Left lung (tissue), 10 donors: Measurements from ENCODE around the gene ZNF14. TPM values are rescaled to one million over a fixed set of nuclear protein-coding genes. Genes with fewer than 3 reads are reported as not detected.

Experiments used
- ATAC-seq: fragments of 200-7000 bp; cut with Tn5 transposase; one replicate; pipeline ENCODE4 v1.9.1; 2020; ENCODE audit warnings: moderate library complexity
- DNase-seq, 4 donors: peaks; one replicate each; pipeline ENCODE4 v3.0.0-alpha.2; 2013 to 2020
- H3K27ac ChIP-seq, 2 donors: fragments of 200-600 bp; sonication (generic) in 1 of 2; one replicate each; pipeline versions ENCODE4 v1.5.0 to v1.8.0; 2020 to 2021
- H3K27me3 ChIP-seq, 2 donors: fragments of 200-600 bp; sonication (generic) in 1 of 2; one replicate each; pipeline versions ENCODE4 v1.5.0 to v1.8.0; 2020 to 2021
- H3K36me3 ChIP-seq, 2 donors: fragments of 200-600 bp; sonication (generic) in 1 of 2; one replicate each; pipeline versions ENCODE4 v1.5.0 to v1.8.0; 2020 to 2021
- H3K4me1 ChIP-seq, 2 donors: fragments of 200-600 bp; one replicate each; pipeline ENCODE4 v1.8.0; 2021
- H3K4me3 ChIP-seq, 2 donors: fragments of 200-600 bp; sonication (generic) in 1 of 2; one replicate each; pipeline versions ENCODE4 v1.5.0 to v1.8.0; 2020 to 2021; ENCODE audit warnings: mild to moderate bottlenecking in 1 of 2
- H3K9me3 ChIP-seq, 2 donors: fragments of 200-600 bp; sonication (generic) in 1 of 2; one replicate each; pipeline versions ENCODE4 v1.5.0 to v1.8.0; 2020 to 2021
- CTCF ChIP-seq, 2 donors: fragments of 200-600 bp; sonication (generic) in 1 of 2; IDR thresholded peaks; one replicate each; pipeline versions ENCODE4 v1.5.0 to v1.8.0; 2021; ENCODE audit warnings: antibody characterized with exemption in 2 of 2
- intact Hi-C, 2 donors: fragments of 100-400 bp; cut with DNase I; formaldehyde crosslinking; loops; one replicate each; pipeline versions ENCODE4 v1.11.2 to v1.14.2; 2022
- polyA plus RNA-seq, 6 donors: library from polyadenylated mRNA; unstranded; fragments of 120-200 nt; gene quantifications; one replicate each; pipeline ENCODE4 v1.2.1, GENCODE V29; 2013; ENCODE audit not compliant: insufficient read length in 6 of 6
- total RNA-seq, 2 donors: library from RNA; stranded (reverse); fragmentation: NEBNext Ultra II Directional; extraction: Animal tissue kit (Norgen Biotek cat#: 25700); gene quantifications; one replicate each; pipeline ENCODE4 v1.2.1, GENCODE V29; 2021
- donor health status: DM: no; HTN: yes; CAD: no.
- donor health status: DM: no; HTN: no; CAD: no.

ZNF14 gene
- total and polyA plus RNA-seq, 8 donors, result 4.7 to 15.3 (median 12.1) TPM

DNA sequence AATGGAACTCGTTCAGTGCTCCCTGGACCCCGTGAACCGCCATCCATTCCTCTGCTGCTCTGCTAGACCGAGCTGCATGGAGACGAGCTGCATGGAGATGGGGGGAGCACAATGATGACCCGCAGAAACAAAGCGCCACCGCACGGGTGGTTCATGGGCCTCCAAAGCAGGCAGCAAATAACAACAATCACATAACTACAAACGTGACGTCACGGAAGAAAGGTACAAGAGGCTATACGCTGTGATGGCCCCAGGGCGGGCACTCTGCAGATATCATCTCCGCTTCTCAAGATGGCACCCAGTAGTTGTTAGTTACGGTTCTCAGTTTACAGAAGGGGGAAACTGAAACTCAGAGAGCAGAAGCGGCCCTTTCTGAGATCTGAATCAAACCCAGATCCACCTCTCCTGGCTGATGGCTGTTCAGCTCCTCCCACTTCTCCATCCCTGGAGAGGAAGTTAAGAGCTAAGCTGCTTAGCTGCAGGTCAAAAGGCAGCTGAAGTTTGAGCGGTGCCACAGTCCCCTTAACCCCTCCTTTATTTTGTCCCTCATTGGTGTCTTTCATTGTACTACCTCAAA is 71.1 kb downstream of the ZNF14 start:
- Histone ChIP-seq H3K9me3 (no peaks in the 10 kb centered on the region), H3K27ac (peak overlapping the region in 1 of 2 donors; percentile 45), H3K4me1 (peaks cover 12 to 29% of the 10 kb centered on the region in 2 donors), H3K4me3 (peak overlapping the region in 1 of 2 donors; percentile 96), H3K36me3 (peaks cover 0 to 32% of the 10 kb centered on the region in 2 donors), H3K27me3 (no peaks in the 10 kb centered on the region)
- intact Hi-C loops, result no loop called here
- TF ChIP-seq CTCF (IDR thresholded peaks at IDR 0.05), result no peak
- ATAC-seq, result no peak
- peak in 1 of 4 donors; percentile 66 for DNase-seq

- Histone ChIP-seq H3K27ac (peak overlapping the region in 1 of 2 donors; percentile 45), H3K27me3 (no peaks in the 10 kb centered on the region), H3K36me3 (peaks cover 0 to 38% of the 10 kb centered on the region in 2 donors), H3K9me3 (no peaks in the 10 kb centered on the region), H3K4me3 (peak overlapping the region in 1 of 2 donors; percentile 96), H3K4me1 (peaks cover 12 to 29% of the 10 kb centered on the region in 2 donors)
- ATAC-seq (no peak), DNase-seq (peak in 1 of 4 donors; percentile 59)
- TF ChIP-seq CTCF (IDR thresholded peaks at IDR 0.05), result no peak
- intact Hi-C loops, result no loop called here
Observed at GRCh38 chr19:19661141-19661674, 71.7 kb downstream of the ZNF14 start.

Other genes starting within 250 kb of the ZNF14 start
- 1 to 10 TPM; 1.3 to 1.4 TPM for gene TSSK6, start 217.6 kb downstream of the ZNF14 start, total RNA-seq
- gene TSSK6, start 217.6 kb downstream of the ZNF14 start, polyA plus RNA-seq, result 1 to 10 TPM in 4 of 6 donors, under 1 TPM in 2; 0.67 to 1.4 (median 1.2) TPM
- gene NDUFA13, start 216.9 kb downstream of the ZNF14 start, total RNA-seq, result 100 to 1,000 TPM; 246 to 303 TPM
- 100 to 1,000 TPM; 169 to 214 (median 208) TPM for gene NDUFA13, start 216.9 kb downstream of the ZNF14 start, polyA plus RNA-seq
- 1 to 10 TPM; 2.7 to 3.5 TPM for gene YJEFN3, start 204.2 kb downstream of the ZNF14 start, total RNA-seq
- gene YJEFN3, start 204.2 kb downstream of the ZNF14 start, polyA plus RNA-seq, result 10 to 100 TPM in 5 of 6 donors, 1 to 10 TPM in 1; 8.8 to 13.6 (median 12.3) TPM
- gene CILP2, start 194.8 kb downstream of the ZNF14 start, total RNA-seq, result 10 to 100 TPM in 1 of 2 donors, under 1 TPM in 1; 0.31 to 17.8 TPM
- gene CILP2, start 194.8 kb downstream of the ZNF14 start, polyA plus RNA-seq, result under 1 TPM; 0.14 to 0.51 (median 0.23) TPM
- 1 to 10 TPM; 1.8 to 3.4 TPM for gene PBX4, start 114.4 kb downstream of the ZNF14 start, total RNA-seq
- 10 to 100 TPM; 14.0 to 22.0 (median 18.0) TPM for gene PBX4, start 114.4 kb downstream of the ZNF14 start, polyA plus RNA-seq
- 10 to 100 TPM; 16.1 to 36.2 TPM for gene LPAR2, start 104.9 kb downstream of the ZNF14 start, total RNA-seq
- 10 to 100 TPM; 39.5 to 60.8 (median 45.5) TPM for gene LPAR2, start 104.9 kb downstream of the ZNF14 start, polyA plus RNA-seq
- 10 to 100 TPM; 21.5 to 57.2 TPM for gene GMIP, start 89.5 kb downstream of the ZNF14 start, total RNA-seq
- 10 to 100 TPM in 5 of 6 donors, 1 to 10 TPM in 1; 9.1 to 12.9 (median 10.7) TPM for gene GMIP, start 89.5 kb downstream of the ZNF14 start, polyA plus RNA-seq
- gene ATP13A1, start 69.4 kb downstream of the ZNF14 start, total RNA-seq, result 10 to 100 TPM; 51.2 to 74.8 TPM
- gene ATP13A1, start 69.4 kb downstream of the ZNF14 start, polyA plus RNA-seq, result 10 to 100 TPM; 39.3 to 59.2 (median 43.3) TPM
- gene ZNF101, start 64.3 kb downstream of the ZNF14 start, total RNA-seq, result 10 to 100 TPM in 1 of 2 donors, 1 to 10 TPM in 1; 9.7 to 13.6 TPM
- gene ZNF101, start 64.3 kb downstream of the ZNF14 start, polyA plus RNA-seq, result 10 to 100 TPM; 11.6 to 17.5 (median 13.9) TPM
- 10 to 100 TPM; 16.8 to 18.6 TPM for gene ZNF506, start 88.6 kb upstream of the ZNF14 start, total RNA-seq
- 10 to 100 TPM; 33.7 to 45.0 (median 42.2) TPM for gene ZNF506, start 88.6 kb upstream of the ZNF14 start, polyA plus RNA-seq
- gene ZNF253, start 132.8 kb upstream of the ZNF14 start, total RNA-seq, result 10 to 100 TPM in 1 of 2 donors, 1 to 10 TPM in 1; 9.1 to 11.4 TPM
- gene ZNF253, start 132.8 kb upstream of the ZNF14 start, polyA plus RNA-seq, result 10 to 100 TPM; 27.6 to 36.8 (median 33.9) TPM
- 1 to 10 TPM; 6.2 to 8.3 TPM for gene ZNF93, start 167.8 kb upstream of the ZNF14 start, total RNA-seq
- 10 to 100 TPM; 14.0 to 19.4 (median 16.5) TPM for gene ZNF93, start 167.8 kb upstream of the ZNF14 start, polyA plus RNA-seq